Inferior parietal cortex (tissue), 1 donor: ENCODE data around the gene CIDEC.
"Not testable (repeated sequence)": the region's sequence is repeated elsewhere in the genome, so short reads cannot be mapped to it uniquely, and the experiment has no call there.

Experiments
- DNase-seq: peaks from one replicate; pipeline ENCODE4 v3.0.0-alpha.2; 2016; ENCODE audit errors: extremely low spot score

Gene CIDEC

GRCh38 chr3:9876255-9876654, 3.8 kb downstream of the CIDEC start:
- not testable (repeated sequence) for DNase-seq

- DNase-seq: no peak
These were observed 4.6 kb downstream of the CIDEC start for GRCh38 chr3:9875448-9875847.

- not testable (repeated sequence) for DNase-seq
These were observed 8.0 kb downstream of the CIDEC start for GRCh38 chr3:9872067-9872466.

- DNase-seq: no peak
These were observed 9.1 kb downstream of the CIDEC start for GRCh38 chr3:9870978-9871377.

GRCh38 chr3:9869955-9870354, 10.1 kb downstream of the CIDEC start:
- no peak for DNase-seq

GRCh38 chr3:9867106-9867505, 12.9 kb downstream of the CIDEC start:
- no peak for DNase-seq

- DNase-seq: no peak
These were observed 13.4 kb downstream of the CIDEC start for GRCh38 chr3:9866639-9867038.

- DNase-seq: not testable (repeated sequence)
These were observed 14.9 kb downstream of the CIDEC start for GRCh38 chr3:9865125-9865637.

- DNase-seq: peak; percentile 61
These were observed 15.7 kb downstream of the CIDEC start for GRCh38 chr3:9864200-9864927.

- DNase-seq: no peak
These were observed 16.8 kb downstream of the CIDEC start for GRCh38 chr3:9863058-9863772.

GRCh38 chr3:9862391-9863057, 17.5 kb downstream of the CIDEC start:
- no peak for DNase-seq

- no peak for DNase-seq
These were observed 18.4 kb downstream of the CIDEC start for GRCh38 chr3:9861626-9862130.

GRCh38 chr3:9861201-9861600, 18.9 kb downstream of the CIDEC start:
- DNase-seq: no peak

- DNase-seq: no peak
These were observed 20.5 kb downstream of the CIDEC start for GRCh38 chr3:9859530-9860025.

- DNase-seq: no peak
These were observed 24.5 kb downstream of the CIDEC start for GRCh38 chr3:9855594-9855993.

GRCh38 chr3:9854291-9854940, 25.6 kb downstream of the CIDEC start:
- not testable (repeated sequence) for DNase-seq

GRCh38 chr3:9852528-9852927, 27.5 kb downstream of the CIDEC start:
- no peak for DNase-seq

- not testable (repeated sequence) for DNase-seq
These were observed 28.1 kb downstream of the CIDEC start for GRCh38 chr3:9851926-9852325.

- DNase-seq: not testable (repeated sequence)
These were observed 28.7 kb downstream of the CIDEC start for GRCh38 chr3:9851383-9851782.

GRCh38 chr3:9848860-9849259, 31.2 kb downstream of the CIDEC start:
- peak; percentile 44 for DNase-seq

- DNase-seq: not testable (repeated sequence)
These were observed 32.2 kb downstream of the CIDEC start for GRCh38 chr3:9847870-9848269.
